T1000 (cell line): ENCODE data around the gene BLM.
"Not testable (repeated sequence)": the region's sequence is repeated elsewhere in the genome, so short reads cannot be mapped to it uniquely, and the experiment has no call there.

ENCODE experiments used
- DNase-seq: peaks from one replicate; lab custom pipeline; 2025; ENCODE audit warnings: mixed read lengths; lab: John Stamatoyannopoulos, UW

Gene BLM

DNA sequence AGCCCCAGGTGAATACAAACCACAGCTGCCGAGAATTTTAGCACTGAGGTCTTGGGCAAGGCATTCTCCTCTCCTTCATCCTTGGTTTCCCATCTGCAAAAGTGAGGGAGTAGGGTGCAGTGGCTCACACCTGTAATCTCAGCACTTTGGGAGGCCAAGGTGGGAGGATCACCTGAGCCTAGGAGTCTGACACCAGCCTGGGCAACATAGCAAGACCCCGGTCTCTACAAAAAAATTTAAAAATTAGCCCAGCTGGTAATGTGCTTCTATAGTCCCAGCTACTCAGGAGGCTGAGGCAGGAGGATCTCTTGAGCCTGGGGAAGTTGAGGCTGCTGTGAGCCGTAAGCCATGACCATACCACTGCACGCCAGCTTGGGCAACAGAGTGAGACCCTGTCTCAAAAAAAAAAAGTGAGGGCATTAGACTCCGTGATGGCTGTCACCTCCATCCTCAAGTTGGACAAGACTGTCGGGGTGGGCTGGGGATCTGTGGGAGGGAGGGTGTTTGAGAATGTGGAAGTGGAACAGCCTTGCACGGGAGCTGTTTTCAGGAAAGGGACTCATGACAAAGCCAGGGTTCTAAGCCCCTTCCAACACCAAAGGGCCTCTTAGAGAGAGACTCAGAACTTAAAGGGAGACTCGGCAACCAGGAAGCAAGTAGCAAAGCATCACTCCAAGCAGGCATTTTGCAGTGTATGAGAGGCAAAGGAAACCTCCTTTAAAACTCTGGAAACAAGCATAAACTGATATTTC is 105.2 kb downstream of the BLM start:
- no peak for DNase-seq

- no peak for DNase-seq
These were observed 106.4 kb downstream of the BLM start for GRCh38 chr15:90823455-90823974.

DNA sequence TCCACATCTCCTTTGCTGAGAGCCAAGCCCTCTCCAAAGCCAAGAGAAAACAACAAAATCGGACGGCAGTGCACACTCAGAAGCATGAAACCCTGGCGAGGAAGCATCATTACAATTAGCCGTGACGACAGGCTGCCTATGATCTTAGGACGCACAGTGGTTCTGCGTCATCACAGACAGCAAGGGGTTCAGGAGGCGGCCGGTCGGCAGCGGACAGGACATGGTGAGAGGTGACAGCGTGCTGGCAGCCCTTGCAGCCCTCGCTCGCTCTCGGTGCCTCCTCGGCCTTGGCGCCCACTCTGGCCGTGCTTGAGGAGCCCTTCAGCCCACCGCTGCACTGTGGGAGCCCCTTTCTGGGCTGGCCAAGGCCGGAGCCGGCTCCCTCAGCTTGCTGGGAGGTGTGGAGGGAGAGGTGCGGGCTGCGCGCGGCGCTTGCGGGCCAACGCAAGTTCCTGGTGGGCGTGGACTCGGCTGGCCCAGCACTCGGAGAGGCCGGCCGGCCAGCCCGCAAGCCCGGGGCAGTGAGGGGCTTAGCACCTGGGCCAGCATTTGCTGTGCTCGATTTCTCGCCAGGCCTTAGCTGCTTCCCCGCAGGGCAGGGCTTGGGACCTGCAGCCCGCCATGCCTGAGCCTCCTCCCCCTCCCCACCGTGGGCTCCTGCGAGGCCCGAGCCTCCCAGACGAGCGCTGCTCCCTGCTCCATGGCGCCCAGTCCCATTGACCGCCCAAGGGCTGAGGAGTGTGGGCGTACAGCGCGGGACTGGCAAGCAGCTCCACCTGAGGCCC is 108.2 kb downstream of the BLM start:
- not testable (repeated sequence) for DNase-seq

- DNase-seq: not testable (repeated sequence)
These were observed 109.2 kb downstream of the BLM start for GRCh38 chr15:90826206-90826885.

- DNase-seq: no peak
These were observed 109.8 kb downstream of the BLM start for GRCh38 chr15:90826886-90827435.

DNA sequence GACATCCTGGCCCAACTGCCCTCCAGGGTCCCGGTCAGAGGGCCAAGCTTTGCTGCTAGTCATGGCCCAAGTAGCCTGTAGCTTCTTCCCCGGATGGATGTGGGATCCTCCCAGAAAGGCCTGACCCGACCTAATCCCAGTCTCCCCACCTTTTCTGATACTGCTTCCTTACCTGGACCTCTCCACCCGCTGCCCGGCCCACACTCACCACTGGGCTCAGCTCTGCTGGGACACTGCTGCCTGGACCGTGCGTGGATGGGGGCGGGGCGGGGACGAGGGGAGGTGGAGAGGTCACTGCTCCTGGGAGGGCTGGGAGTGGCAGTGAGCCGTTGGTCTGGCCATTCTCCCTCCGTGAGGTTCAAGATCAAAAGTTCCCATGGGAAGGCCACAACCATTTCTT is 111.0 kb downstream of the BLM start:
- DNase-seq: no peak

DNA sequence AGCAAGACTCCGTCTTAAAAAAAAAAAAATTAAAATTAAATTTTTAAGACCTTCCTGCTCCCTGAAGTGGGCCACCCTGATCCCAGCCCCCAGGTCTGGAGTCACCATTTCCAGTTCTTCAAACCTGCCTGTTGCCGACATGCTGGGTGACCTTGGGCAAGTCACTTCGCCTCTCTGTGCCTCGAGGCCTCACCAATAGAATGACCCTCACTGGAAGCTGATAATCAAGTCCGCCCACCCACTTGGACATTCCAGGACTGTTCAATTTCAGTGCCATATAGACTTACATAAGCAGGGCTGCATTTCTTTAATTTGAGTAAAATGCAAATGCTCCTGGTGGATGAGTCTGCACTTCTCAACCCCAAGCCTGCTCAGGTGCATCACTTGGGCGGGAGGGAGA is 112.0 kb downstream of the BLM start:
- no peak for DNase-seq

- no peak for DNase-seq
These were observed 112.8 kb downstream of the BLM start for GRCh38 chr15:90829942-90830440.

DNA sequence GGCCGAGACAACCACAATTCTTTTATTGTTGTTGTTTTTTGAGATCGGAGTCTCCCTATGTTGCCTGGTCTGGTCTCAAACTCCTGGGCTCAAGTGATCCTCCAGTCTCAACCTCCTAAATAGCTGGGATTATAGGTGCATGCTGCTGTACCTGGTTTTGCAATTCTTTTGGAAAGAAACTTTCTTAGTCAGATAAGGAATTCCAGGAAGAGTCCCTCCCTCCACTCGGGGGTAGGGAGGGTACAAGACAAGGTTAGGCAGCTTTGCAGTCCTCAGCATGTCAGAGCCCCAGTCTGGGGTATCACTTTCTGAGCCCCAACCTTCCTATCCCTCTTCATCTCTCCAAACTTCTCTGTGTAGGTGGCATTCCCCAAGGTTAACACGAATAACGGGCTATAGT is 117.5 kb downstream of the BLM start:
- no peak for DNase-seq

- DNase-seq: no peak
These were observed 119.2 kb downstream of the BLM start for GRCh38 chr15:90836296-90836871.

GRCh38 chr15:90837094-90837493 is 119.9 kb downstream of the BLM start:
- DNase-seq: no peak

DNA sequence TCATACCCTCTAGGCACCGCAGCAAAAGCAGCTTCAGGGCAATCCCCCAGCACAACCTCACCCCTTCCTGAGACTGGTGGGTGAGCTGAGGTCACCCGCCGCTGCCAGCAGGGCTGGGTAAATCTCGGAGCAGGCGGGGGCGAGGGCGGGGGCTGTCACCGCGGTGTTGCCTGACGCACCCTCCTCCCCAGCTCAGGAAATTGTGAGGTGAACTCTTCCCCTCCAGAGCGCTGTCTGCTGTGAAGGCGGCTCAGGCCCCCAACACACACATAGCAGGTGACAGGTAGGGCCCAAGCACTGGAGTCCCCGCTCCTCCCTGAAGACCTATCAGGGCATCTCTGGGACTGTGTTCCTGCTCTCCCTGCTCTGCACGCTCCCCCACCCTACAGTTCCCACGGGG is 121.0 kb downstream of the BLM start:
- DNase-seq: no peak

GRCh38 chr15:90838544-90838943 is 121.4 kb downstream of the BLM start:
- DNase-seq: no peak

GRCh38 chr15:90839187-90840071 is 122.3 kb downstream of the BLM start:
- DNase-seq: no peak

- no peak for DNase-seq
These were observed 123.2 kb downstream of the BLM start for GRCh38 chr15:90840157-90840855.

GRCh38 chr15:90840954-90841353 is 123.8 kb downstream of the BLM start:
- DNase-seq: no peak

DNA sequence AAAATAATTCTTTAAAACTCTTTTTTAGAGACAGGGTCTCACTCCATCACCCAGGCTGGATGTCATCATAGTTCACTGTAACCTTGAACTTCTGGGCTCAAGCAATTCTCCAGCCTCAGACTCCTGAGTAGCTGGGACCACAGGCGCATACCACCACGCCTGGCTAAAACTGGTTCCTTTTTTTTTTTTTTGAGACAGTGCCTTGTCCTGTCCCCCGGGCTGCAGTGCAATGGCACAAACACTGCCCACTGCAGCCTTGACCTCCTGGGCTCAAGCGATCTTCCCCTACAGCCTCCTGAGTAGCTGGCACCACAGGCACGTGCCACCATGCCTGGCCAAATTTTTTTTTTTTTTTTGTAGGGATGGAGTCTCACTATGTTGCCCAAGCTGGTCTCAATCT is 127.5 kb downstream of the BLM start:
- DNase-seq: no peak

- peak; percentile 84 for DNase-seq
These were observed 128.2 kb downstream of the BLM start for GRCh38 chr15:90845201-90845949.

DNA sequence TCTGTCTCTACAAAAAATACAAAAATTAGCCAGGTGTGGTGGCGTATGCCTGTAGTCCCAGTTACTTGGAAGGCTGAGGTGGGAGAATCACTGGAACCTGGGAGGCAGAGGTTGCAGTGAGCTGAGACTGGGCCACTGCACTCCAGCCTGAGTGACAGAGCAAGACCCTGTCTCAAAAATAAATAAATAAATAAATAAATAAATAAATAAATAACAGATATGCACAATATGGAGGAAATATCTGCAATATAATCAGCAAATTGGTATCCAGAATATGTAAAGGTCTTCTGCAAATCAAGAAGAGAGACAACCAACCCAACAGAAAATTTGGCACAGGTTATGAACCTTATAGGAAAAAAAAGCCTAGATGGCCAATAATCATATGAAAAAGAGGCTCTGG is 132.3 kb downstream of the BLM start:
- DNase-seq: not testable (repeated sequence)
